HG03196 (cell line): ENCODE measurements around the gene PLA2R1.

ENCODE experiments used
- ATAC-seq: cut with Tn5 transposase; IDR thresholded peaks from one replicate; pipeline ENCODE4 v1.9.1; 2021; ENCODE audit not compliant: unreplicated experiment

The PLA2R1 gene

DNA sequence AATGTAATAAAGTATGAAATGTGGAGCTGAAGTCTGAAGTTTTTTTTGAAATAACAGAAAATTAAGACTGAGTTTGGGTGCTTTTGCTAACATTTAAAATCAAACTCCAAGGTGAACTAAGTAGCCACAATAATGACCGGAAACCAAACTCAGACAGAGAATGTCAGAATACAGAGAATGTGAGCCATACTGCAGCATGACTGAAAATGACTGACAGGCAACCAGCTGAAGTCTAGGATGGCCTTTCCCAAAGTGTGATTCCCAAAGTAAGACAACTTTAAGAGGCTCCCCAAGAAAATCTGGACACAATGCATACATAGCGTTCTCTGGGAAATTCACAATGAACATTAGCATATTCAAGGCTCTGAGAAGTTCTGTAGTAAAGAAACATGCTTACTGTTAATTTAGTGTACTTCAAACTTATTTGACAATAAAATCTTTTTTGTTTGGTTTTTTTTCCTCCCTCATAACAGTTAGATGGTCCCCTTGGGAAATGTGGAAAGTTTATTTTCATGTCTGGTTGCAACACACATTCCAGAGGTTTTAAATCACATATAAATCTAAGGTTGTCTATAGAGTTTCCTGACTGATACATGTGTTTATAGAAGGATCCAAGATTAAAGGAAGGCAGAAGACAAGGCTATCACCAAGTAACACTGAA, 28.6 kb downstream of the PLA2R1 start:
- no peak for ATAC-seq

DNA sequence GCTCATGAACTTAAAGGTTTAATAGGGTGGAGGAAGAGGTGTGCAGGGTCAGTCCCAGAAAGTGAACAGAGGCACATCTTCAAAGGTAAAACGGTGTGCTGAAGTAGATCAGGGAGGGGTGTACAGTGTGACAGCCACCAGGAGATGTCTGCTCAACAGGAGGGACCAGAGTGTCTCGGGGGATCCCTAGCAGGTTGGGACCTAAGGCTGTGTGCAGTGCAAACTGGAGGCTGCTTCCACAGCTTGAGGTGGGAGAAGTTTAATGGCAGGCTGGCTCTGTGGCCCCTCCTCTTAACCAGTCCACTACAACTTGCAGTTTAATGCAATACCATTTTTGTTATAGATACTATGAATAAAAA, 33.2 kb downstream of the PLA2R1 start:
- no peak for ATAC-seq

- no peak for ATAC-seq
Measured at GRCh38 chr2:160028431-160029269, 33.8 kb downstream of the PLA2R1 start.

DNA sequence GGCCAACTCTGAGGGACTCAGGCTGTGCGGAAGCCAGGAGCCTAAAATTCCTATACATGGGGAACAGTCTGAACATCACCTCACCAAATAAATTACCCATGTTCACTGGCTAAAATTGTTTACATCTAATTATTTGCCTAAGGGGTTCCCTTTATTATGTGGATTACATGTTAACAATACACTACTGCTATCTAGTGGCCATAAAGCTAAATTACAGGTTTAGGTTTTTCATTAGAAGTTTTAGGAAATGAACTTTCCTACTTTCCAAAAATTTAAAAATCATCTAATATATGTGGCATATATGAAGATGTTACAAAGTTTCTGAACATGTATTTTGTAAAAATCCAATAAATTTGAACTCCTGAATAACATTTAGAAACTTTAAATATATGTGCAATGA, 40.3 kb downstream of the PLA2R1 start:
- no peak for ATAC-seq

DNA sequence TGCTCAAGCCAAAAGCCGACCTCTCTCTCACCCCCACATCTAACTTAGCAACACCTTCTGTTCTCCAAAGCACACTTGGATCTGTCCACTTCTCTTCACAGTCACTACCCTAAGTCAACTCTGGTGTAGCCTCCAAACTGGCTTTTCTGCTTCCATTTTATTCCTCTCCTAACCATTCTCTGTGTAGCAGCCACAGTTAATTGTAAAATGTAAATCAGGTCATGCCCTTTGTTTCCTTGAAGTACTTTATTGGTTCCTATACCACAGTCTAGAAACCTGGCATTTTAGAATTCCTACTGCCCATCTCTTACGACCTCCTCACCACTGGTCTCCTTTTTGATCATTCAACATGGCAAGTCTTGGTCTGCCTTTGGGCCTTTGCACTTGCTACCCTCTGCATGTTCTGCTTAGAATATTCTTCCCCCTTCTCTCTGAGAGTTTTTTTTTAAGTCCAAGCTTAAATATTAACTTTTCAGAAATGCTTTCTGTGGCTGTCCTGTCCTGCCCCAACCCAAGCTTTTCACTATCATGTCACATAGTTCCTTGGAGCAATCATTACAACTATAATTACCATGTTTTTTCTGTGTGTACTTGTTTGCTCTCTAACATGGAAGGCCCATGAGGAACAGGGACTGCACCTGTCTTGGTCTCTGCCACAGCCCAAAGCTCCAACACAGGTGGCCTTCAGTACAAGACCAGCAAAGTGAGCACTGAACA, 42.9 kb downstream of the PLA2R1 start:
- no peak for ATAC-seq

GRCh38 chr2:160015746-160016145, 46.7 kb downstream of the PLA2R1 start:
- ATAC-seq: no peak

DNA sequence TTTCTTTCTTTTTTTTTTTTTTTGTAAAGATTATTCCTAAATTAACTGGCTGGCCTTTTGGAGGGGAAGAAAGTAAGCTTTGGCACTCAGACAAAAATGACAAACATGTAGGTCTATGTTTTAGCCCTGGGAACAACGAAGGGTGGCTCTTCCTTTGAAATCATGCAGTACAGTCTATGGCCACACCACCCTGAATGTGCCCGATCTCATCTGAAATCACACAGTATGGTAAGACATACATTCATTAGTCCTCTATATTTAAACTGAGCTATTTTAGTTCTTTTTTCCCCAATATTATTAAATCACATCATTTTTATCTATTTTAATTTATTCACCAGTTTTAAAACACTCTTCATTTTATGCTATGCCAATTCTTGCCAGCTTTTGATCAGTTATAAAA, 48.2 kb downstream of the PLA2R1 start:
- ATAC-seq: no peak

DNA sequence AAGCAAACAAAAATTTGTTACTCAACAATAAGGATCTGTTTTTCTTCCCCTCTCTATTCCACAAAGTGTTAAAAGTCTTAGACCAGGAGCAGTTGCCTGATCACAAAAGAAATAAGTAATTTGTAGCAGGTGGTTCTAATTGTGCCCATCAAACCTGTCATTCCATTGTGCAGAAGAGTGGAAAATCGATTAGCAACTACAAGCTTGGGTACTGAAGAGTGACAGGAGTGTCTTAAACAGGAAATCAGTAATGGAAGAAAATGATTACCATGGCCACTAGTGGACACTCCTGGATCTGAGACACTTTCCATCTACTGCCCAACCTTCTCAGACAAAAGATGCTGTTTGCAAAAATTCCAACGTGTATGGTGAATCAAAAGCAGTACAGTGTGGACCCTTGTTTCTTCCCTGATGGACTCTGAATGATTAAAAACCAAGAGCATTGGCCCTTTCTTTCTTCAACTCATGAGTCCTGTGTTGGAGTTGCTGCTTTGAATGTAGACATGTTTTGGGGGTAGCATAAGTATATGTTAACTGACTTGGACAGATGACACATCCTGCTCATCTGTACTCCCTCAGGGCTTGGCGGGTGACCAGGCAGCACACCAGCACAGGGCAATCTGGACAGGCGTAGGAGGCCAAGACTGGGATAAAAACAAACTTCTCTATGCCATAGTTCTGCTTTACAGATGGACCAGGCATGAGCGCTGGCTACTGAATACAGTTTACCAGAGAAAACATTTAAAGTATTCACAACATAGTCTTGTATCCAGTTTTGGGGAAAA, 51.9 kb downstream of the PLA2R1 start:
- ATAC-seq: no peak

DNA sequence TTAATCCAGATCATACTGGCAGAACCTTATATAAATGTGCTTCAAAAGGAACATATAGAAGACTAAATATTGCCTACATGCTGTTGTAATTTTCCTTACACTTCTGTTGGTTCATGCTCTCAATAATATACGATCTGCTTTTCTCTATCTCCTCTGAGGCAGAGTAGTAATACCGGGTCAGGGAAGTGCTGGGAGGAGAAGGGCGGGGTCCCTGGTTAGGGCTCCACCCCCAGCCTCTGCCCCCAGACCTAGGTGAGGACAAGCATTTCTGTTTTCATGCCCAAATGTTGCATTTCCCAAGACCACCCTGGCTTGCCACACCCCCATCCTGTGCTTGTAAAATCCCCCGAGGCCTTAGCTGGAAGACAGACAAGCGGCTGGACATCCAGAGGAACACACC, 55.3 kb downstream of the PLA2R1 start:
- no peak for ATAC-seq

DNA sequence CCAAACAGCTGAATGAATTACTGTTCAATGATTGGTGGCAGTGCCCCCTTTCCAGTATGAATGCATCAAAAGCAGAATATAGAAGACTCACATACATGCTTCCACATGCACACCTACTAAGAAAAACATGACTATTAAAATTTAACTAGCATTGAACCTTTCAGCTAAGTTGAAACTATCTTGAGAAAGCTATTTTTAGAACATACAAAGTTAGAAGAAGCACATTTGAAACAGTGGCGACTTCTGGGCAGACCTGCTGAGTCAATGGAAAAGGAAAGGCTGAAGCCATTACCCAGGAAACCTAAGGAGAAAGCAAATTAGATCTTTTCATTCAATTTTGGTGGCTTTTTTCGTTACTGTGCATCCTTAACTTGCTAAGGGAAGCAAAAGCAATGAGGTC, 55.9 kb downstream of the PLA2R1 start:
- ATAC-seq: no peak

DNA sequence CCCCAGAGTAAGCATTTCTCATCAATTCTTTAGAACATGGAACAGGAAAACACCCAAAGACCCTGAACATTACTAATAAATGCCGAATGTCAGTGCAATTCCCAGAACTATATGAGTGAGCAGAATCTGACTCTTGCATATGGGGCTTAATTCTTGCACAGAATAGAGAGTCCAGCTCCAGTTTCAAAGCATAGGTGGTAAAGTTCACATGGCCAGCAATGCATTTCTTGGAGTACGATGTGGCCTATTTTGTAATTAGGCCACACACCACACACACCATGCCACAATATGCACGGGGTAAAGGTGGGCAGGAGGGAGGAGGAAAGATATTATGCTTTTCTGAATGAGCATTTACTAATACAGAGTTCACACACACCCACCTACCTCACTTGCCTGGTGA, 56.5 kb downstream of the PLA2R1 start:
- no peak for ATAC-seq

GRCh38 chr2:160005476-160005875, 56.9 kb downstream of the PLA2R1 start:
- ATAC-seq: no peak

DNA sequence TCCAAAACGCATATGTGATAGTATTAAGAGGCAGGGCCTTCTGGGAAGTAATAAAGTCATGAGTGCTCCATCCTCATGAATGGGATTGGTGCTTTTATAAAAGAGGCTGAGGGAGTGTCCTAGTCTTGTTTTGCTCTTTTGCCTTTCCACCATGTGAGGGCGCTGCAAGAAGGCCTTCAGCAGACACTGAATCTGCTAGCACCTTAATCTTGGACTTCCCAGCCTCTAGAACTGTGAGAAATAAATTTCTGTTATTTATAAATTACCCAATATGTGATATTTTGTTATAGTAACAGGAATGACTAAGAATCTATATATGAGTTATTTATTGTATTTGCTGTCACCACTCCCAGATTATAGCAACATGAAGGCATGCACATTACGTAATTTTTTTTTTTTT, 63.5 kb downstream of the PLA2R1 start:
- ATAC-seq: no peak

DNA sequence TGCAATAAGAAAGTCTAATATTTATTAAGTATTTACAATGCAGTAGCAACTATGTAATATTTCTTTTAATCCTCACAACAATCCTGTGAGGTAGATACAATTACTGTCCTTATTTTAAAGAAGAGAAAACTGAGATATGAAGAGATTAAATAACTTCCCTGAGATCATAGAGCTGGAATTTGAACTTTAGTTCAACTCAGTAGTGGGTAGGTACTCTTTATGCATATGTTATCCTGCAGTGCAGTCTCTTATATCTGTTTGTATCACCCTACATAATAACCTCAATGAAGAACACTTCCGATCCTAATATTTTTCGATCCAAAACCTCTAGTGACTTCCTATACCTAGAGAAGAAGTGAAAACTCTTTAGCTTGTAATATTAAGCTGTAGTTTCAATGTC, 64.2 kb downstream of the PLA2R1 start:
- ATAC-seq: no peak

DNA sequence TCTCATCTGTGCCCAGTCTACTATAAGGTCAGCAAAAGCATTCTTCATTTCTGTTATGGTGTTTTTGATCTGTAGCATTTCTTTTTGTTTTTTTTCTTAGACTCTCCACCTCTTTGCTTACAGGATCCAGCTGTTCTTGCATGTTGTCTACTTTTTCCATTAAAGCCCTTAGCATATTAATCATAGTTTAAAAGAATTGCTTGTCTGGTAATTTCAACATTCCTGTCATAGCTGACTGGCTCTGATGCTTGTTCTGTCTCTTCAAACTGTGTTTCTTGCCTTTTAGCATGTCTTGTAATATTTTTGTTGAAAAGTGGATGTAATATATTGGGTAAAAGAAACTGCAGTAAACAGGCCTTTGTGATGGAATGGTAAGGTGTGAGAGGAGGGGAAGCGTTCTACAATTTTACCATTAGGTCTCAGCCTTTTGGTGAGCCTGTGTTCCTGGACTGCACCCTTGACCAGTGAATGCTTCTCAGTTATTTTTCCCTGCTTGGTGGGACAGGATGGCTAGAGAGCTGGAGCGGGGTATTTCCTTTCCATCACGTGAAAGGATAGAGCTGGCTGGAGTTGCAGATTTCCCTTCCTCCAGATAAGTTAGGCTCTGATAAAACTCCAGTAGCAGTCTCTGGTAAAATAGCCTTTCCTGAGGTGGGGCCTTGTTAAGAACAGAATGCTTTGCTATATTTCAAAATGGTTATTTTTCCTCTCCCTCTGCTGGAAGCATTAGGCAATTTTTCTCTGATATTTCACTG, 65.4 kb downstream of the PLA2R1 start:
- ATAC-seq: no peak

- ATAC-seq: no peak
Measured at GRCh38 chr2:159995038-159995437, 67.4 kb downstream of the PLA2R1 start.

DNA sequence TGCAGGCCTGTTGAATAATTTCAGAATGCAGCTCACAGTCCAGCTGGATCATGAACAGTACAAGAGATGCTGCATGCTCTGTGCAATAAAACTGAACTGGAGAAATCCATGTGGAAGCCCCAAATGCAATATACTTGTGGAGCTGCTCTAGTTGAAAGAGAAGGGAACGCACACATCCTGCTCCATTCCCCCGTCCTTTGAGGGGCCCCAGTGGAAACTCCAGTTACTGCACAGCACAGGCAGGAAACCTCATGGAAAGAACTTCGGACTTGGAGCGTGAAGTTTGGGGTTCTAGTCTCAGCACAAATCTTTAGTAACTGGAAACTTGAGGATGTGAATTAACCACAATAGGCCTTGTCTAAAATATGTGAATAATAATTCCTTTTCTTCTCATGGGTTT, 73.2 kb downstream of the PLA2R1 start:
- no peak for ATAC-seq

DNA sequence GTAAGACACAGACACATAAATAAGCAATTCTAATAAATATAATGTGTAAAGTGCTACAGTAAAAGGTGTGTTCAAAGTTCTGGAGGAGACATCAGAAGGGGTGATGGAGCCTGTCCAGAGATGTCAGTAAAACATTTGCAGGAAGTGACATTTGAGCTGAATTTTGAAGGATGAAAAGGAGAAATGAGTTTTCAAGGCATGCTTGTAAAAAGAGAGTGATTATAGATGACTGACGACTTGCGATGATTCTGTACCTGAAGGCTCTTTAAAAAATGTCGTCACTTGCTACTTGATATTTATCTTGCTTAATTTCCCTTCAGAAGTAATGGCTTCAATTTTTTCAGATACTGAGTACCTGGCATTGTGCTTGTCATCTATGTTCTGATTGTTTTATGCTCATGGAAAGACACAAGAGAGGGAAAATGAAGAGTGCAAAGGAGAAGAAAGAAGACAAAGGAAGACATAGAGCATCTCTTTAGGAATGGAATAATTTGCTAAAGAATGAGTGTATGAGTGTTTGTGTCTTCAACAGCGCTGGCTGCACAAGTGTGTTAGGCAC, 73.9 kb downstream of the PLA2R1 start:
- ATAC-seq: no peak

- no peak for ATAC-seq
Measured at GRCh38 chr2:159987181-159987580, 75.2 kb downstream of the PLA2R1 start.

DNA sequence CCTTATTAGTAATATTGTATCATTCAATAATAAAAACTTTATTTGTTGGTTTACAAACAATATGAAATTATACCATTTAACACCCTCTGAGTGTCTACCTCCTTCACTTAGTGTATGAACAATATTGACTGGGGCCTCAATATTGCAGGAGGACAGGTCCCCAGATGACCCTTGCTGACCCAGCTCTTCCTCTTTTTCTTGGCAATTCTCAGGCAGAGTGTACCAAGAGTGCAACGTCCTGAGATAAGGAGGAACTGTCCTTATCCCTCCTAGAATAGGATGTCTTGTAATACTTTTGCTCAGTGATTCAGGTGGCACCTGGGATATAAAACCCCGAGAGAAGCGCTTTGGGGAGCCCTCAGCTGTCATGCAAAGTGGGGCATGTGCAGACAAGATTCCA, 76.8 kb downstream of the PLA2R1 start:
- no peak for ATAC-seq
